Stimulated activated CD8-positive, alpha-beta memory T cell treated with anti-CD3 and anti-CD28 coated beads, Interleukin-4, amount 100 ng/mL, for 24 hours (primary cell): ENCODE data around the gene GNL3L.
"Not testable (repeated sequence)": the region's sequence is repeated elsewhere in the genome, so short reads cannot be mapped to it uniquely, and the experiment has no call there.

ENCODE experiments used
- DNase-seq: peaks from one replicate; pipeline ENCODE4 v3.0.0-alpha.2; 2020; ENCODE audit warnings: low read depth

GNL3L gene

GRCh38 chrX:54560411-54560810 is 30.4 kb downstream of the GNL3L start:
- DNase-seq = no peak

- no peak for DNase-seq
Measured at GRCh38 chrX:54561622-54562021, 31.6 kb downstream of the GNL3L start.

- DNase-seq = no peak
Measured at GRCh38 chrX:54564936-54565335, 34.9 kb downstream of the GNL3L start.

GRCh38 chrX:54570332-54570731 is 40.3 kb downstream of the GNL3L start:
- DNase-seq = no peak

- DNase-seq = not testable (repeated sequence)
Measured at GRCh38 chrX:54572641-54573040, 42.6 kb downstream of the GNL3L start.

GRCh38 chrX:54597728-54598127 is 67.7 kb downstream of the GNL3L start:
- DNase-seq = no peak

- no peak for DNase-seq
Measured at GRCh38 chrX:54602563-54602962, 72.5 kb downstream of the GNL3L start.
